ENCODE measurements around the gene MMP1. TPM values are rescaled to one million over a fixed set of nuclear protein-coding genes. Genes with fewer than 3 reads are reported as not detected.

Gene MMP1
- total RNA-seq, 1 donor: 141 TPM

DNA sequence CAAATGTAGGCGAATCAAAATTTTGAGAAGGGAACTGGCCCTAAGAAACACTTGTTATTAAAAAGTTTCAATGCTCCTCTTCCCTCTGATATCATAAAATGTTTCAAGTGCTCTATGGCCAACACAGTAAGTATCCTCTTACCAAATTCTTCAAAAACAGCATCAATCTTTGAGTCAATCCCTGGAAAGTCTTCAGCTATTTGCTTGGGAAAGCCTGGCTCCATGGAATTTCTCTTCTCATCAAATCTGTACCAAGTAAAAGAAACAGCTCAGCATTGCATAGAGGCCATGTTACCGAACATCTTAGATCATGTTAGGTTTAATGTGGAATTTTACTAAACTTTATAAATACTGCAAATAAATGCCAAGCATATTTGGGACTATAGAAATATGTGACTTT, 39.2 kb upstream of the MMP1 start:
- no peak overlapping the region for H3K4me3 ChIP-seq (ENCODE audit: low read depth, low read length)
- DNase-seq (ENCODE audit: low read depth): no peak
- TF ChIP-seq, protein P1, sequence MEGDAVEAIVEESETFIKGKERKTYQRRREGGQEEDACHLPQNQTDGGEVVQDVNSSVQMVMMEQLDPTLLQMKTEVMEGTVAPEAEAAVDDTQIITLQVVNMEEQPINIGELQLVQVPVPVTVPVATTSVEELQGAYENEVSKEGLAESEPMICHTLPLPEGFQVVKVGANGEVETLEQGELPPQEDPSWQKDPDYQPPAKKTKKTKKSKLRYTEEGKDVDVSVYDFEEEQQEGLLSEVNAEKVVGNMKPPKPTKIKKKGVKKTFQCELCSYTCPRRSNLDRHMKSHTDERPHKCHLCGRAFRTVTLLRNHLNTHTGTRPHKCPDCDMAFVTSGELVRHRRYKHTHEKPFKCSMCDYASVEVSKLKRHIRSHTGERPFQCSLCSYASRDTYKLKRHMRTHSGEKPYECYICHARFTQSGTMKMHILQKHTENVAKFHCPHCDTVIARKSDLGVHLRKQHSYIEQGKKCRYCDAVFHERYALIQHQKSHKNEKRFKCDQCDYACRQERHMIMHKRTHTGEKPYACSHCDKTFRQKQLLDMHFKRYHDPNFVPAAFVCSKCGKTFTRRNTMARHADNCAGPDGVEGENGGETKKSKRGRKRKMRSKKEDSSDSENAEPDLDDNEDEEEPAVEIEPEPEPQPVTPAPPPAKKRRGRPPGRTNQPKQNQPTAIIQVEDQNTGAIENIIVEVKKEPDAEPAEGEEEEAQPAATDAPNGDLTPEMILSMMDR (IDR thresholded peaks at IDR 0.05; ENCODE audit: insufficient read depth, low read depth, low read length): no peak

DNA sequence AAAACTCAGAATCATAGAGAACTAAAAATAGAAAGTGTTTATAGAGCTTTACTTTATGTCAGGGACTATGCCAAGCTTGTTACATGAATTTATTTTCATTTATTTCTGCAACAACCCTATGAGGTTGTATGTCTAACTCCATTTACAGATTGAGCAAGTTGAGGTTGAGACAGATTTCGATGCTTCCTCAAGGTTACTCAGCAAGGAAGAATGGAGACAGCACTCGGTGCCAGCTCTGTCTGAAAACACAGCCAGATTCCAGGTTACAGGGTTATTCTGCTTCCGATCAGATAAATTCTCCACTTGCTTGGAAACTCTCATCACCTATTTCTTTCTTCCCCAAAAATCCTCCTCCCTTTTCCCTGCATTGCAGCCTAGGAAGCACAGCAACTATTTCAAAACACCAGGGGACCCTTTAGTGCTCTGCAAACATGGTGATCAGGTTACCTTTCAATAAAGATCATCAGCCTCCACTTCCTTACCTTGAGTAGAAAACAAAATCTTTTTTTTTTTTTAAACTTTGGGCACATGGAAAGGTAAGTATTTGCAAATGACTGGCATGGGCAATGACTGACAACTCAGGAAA, 38.4 kb upstream of the MMP1 start:
- TF ChIP-seq, protein P1 (IDR thresholded peaks at IDR 0.05; ENCODE audit: insufficient read depth, low read depth, low read length): no peak
- peak; percentile 41 for DNase-seq (ENCODE audit: low read depth)
- H3K4me3 ChIP-seq (ENCODE audit: low read depth, low read length): no peak overlapping the region

DNA sequence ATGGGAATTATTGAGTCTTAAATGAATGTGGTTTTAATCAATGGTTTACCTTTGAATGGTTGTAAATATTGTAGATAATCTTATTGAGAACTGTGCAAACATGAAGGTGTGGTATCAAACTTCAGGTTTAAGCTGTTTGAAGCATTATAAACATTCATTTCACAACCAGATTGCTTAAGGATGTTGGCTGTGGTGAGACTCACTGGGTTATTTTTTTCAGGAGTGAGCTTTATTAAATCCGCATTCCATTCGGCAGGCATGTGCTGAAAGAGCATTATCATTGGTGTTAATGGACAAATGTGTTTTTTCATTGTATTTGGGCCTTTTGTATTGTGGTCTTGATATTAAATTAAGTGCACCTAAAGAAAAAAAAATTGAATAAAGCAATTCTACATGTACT, 35.8 kb upstream of the MMP1 start:
- TF ChIP-seq, protein P1 (IDR thresholded peaks at IDR 0.05; ENCODE audit: insufficient read depth, low read depth, low read length): no peak
- no peak for DNase-seq (ENCODE audit: low read depth)
- H3K4me3 ChIP-seq (ENCODE audit: low read depth, low read length): no peak overlapping the region

DNA sequence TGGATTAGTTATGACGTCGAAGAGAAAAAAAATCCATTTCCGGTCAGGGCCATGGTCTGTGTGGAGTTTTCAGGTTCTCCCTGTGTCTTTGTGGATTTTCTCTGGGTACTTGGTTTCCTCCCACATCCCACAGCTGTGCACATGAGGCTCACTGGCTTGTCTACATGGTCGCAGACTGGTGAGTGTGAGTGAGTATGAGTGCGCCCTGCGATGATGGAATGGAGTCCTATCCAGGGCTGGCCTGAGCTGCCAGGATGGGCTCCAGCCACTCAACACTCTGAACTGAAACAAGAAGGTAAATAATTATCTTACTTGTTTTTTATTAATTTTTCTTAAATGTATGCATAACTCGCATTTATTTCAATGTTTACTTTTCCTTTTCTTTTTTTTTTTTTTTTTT, 34.7 kb upstream of the MMP1 start:
- TF ChIP-seq, protein P1 (IDR thresholded peaks at IDR 0.05; ENCODE audit: insufficient read depth, low read depth, low read length): no peak
- H3K4me3 ChIP-seq (ENCODE audit: low read depth, low read length): no peak overlapping the region
- DNase-seq (ENCODE audit: low read depth): no peak

DNA sequence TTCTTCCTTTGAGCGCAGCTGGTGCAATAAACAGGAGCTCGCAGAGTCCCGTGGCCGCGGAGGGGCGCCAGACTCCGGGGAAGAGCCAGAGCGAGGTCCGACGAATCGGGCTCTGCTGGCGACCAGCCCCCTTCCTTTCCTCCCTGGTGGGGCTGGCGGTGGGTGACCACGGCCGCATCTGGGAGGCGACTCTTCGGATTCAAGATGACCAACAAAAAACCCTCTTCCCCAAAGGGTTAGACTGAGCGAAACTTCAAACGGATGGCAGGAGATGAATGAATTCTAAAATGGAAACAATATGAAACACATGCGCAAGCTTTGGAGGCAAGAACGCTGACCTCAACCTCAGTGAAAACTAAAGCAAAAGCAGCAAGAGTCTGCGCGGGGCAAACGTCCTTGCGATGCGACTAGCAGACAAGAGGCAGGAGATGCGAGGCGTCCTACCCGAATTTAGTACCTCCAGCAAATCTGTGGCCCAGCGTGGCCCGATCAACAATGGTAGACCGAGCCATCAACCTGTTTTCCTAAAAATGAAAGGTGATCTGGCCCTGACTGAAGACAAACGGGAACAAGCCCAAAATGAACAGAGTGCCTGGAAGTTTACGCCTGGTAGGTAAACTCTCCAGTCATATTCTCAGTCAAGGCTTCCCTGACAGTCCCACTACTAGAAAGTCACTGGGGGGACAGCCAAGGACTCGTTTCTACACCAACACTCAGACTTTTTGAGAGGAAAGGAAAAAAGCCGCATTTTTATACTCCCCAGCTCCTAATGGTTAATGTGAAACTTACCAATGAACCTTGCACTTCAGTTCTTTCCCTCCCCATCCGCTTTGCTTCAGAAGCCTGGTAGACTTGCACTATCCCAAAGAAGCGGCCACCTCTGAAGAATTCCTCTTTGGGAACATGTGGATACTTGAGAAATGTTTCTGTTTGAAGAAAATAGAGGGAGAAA, 33.8 kb upstream of the MMP1 start:
- peak overlapping the region; percentile 46 for H3K4me3 ChIP-seq (ENCODE audit: low read depth, low read length)
- DNase-seq (ENCODE audit: low read depth): peak; percentile 60
- TF ChIP-seq, protein P1 (IDR thresholded peaks at IDR 0.05; ENCODE audit: insufficient read depth, low read depth, low read length): peak; percentile 64

DNA sequence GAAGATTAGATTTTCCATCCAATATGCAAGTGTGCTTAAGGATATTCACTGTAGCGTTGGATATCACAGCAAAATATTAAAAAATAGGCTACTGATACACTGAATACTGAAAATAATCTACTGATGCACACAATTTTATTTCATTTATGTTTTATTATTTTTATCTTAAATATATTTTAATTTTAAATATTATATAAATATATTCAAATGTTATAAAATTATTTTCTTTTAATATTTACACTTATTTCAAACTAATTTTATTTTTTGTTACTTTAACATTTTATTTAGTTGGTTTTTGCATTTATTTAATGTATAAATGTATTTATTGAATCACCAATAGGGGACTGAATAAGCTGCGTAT, 33.1 kb upstream of the MMP1 start:
- no peak for DNase-seq (ENCODE audit: low read depth)
- peak overlapping the region; percentile 46 for H3K4me3 ChIP-seq (ENCODE audit: low read depth, low read length)
- TF ChIP-seq, protein P1 (IDR thresholded peaks at IDR 0.05; ENCODE audit: insufficient read depth, low read depth, low read length): no peak
